GM12874 (cell line): ENCODE measurements around the gene CEMIP2.

Experiments used
- CTCF ChIP-seq: IDR thresholded peaks from 2 replicates; pipeline ENCODE4 v1.5.1; 2011; ENCODE audit warnings: low read depth, mild to moderate bottlenecking, control low read depth, low read length, moderate library complexity; ENCODE audit not compliant: insufficient read depth

CEMIP2 gene

GRCh38 chr9:71737455-71737854 is 30.9 kb downstream of the CEMIP2 start:
- TF ChIP-seq CTCF: no peak

GRCh38 chr9:71736236-71736635 is 32.1 kb downstream of the CEMIP2 start:
- no peak for TF ChIP-seq CTCF

- TF ChIP-seq CTCF: no peak
Measured at GRCh38 chr9:71734950-71735349, 33.4 kb downstream of the CEMIP2 start.

GRCh38 chr9:71733176-71733575 is 35.1 kb downstream of the CEMIP2 start:
- no peak for TF ChIP-seq CTCF

- no peak for TF ChIP-seq CTCF
Measured at GRCh38 chr9:71729816-71730526, 38.3 kb downstream of the CEMIP2 start.

GRCh38 chr9:71726723-71727122 is 41.6 kb downstream of the CEMIP2 start:
- no peak for TF ChIP-seq CTCF

GRCh38 chr9:71725590-71726338 is 42.5 kb downstream of the CEMIP2 start:
- TF ChIP-seq CTCF: no peak
